ENCODE data around the gene TBC1D8B. TPM values are rescaled to one million over a fixed set of nuclear protein-coding genes. Genes with fewer than 3 reads are reported as not detected.

The TBC1D8B gene
- total RNA-seq, 2 donors from 2014 or later: 4.0 to 5.5 TPM

- H3K36me3 Mint-ChIP-seq (ENCODE audit: low read depth): no peaks in the 10 kb centered on the region
- peaks cover 72% of the 10 kb centered on the region for H3K9me3 Mint-ChIP-seq
- no peak for TF ChIP-seq CTCF (conservative IDR thresholded peaks at IDR 0.05)
- H3K9ac ChIP-seq (ENCODE audit: extremely low read depth, low read length, poor library complexity, severe bottlenecking): no peak within 1 kb of the TSS
- H3K27me3 ChIP-seq (ENCODE audit: control insufficient read depth, insufficient read depth, low read length, poor library complexity, severe bottlenecking): peaks cover 7% of the 10 kb centered on the region
- H3K4me1 ChIP-seq (ENCODE audit: control insufficient read depth, insufficient read depth, low read length): peaks cover 5% of the 10 kb centered on the region
- 25% methylated on average over 1 of the region's 1 CpG; no CpG with 5 or more reads in 1 of the 2 experiments for WGBS, 2 experiments (ENCODE audit: insufficient coverage in 1 of 2, insufficient read length in 1 of 2)
- H3K27me3 Mint-ChIP-seq (ENCODE audit: insufficient read depth): peaks cover 49% of the 10 kb centered on the region
- no peaks in the 10 kb centered on the region for H3K9me3 ChIP-seq (ENCODE audit: control insufficient read depth, low read length)
- no peak within 1 kb of the TSS for H3K27ac Mint-ChIP-seq
- H3K4me3 Mint-ChIP-seq: no peak within 1 kb of the TSS
- no peak within 1 kb of the TSS for H3K27ac ChIP-seq (ENCODE audit: low read depth, low read length)
- no peak within 1 kb of the TSS for H3K4me3 ChIP-seq (ENCODE audit: low read length)
- peaks cover 15% of the 10 kb centered on the region for H3K4me1 Mint-ChIP-seq
- DNase-seq: no peak
- no peaks in the 10 kb centered on the region for H3K36me3 ChIP-seq (ENCODE audit: control insufficient read depth, insufficient read depth, low read length)
Measured at GRCh38 chrX:106903291-106903824, 100.9 kb downstream of the TBC1D8B start, which contains the start of gene RIPPLY1. RIPPLY1 (minus strand) TSS chrX:106903341; CDS start chrX:106903287, 54 bp downstream.

- Mint-ChIP-seq H3K27ac (no peak overlapping the region), H3K9me3 (peaks cover 71% of the 10 kb centered on the region), H3K4me1 (peaks cover 13% of the 10 kb centered on the region), H3K36me3 (ENCODE audit: low read depth) (no peaks in the 10 kb centered on the region), H3K4me3 (no peak overlapping the region), H3K27me3 (ENCODE audit: insufficient read depth) (peaks cover 49% of the 10 kb centered on the region)
- no peaks in the 10 kb centered on the region for H3K9me3 ChIP-seq (ENCODE audit: control insufficient read depth, low read length)
- peaks cover 5% of the 10 kb centered on the region for H3K4me1 ChIP-seq (ENCODE audit: control insufficient read depth, insufficient read depth, low read length)
- WGBS, 2 experiments (ENCODE audit: insufficient coverage in 1 of 2, insufficient read length in 1 of 2): 86 to 90% methylated on average over 2 to 5 of the region's 5 CpGs
- H3K9ac ChIP-seq (ENCODE audit: extremely low read depth, low read length, poor library complexity, severe bottlenecking): no peak overlapping the region
- H3K4me3 ChIP-seq (ENCODE audit: low read length): no peak overlapping the region
- no peak overlapping the region for H3K27ac ChIP-seq (ENCODE audit: low read depth, low read length)
- no peak for DNase-seq
- H3K27me3 ChIP-seq (ENCODE audit: control insufficient read depth, insufficient read depth, low read length, poor library complexity, severe bottlenecking): peaks cover 7% of the 10 kb centered on the region
- TF ChIP-seq CTCF (conservative IDR thresholded peaks at IDR 0.05): no peak
- no peaks in the 10 kb centered on the region for H3K36me3 ChIP-seq (ENCODE audit: control insufficient read depth, insufficient read depth, low read length)
Measured at GRCh38 chrX:106903856-106904528, 101.5 kb downstream of the TBC1D8B start.

- no peaks in the 10 kb centered on the region for H3K36me3 Mint-ChIP-seq (ENCODE audit: low read depth)
- no peak overlapping the region for H3K27ac Mint-ChIP-seq
Measured at GRCh38 chrX:106905064-106905708, 102.7 kb downstream of the TBC1D8B start.

More at GRCh38 chrX:106905064-106905708, 102.7 kb downstream of the TBC1D8B start:
- H3K36me3 ChIP-seq (ENCODE audit: control insufficient read depth, insufficient read depth, low read length): no peaks in the 10 kb centered on the region
- TF ChIP-seq CTCF (conservative IDR thresholded peaks at IDR 0.05): no peak
- Mint-ChIP-seq H3K4me3 (no peak overlapping the region), H3K27me3 (ENCODE audit: insufficient read depth) (peaks cover 45% of the 10 kb centered on the region), H3K9me3 (peaks cover 64% of the 10 kb centered on the region), H3K4me1 (peaks cover 11% of the 10 kb centered on the region)
- no peak overlapping the region for H3K9ac ChIP-seq (ENCODE audit: extremely low read depth, low read length, poor library complexity, severe bottlenecking)
- H3K27me3 ChIP-seq (ENCODE audit: control insufficient read depth, insufficient read depth, low read length, poor library complexity, severe bottlenecking): peaks cover 7% of the 10 kb centered on the region
- DNase-seq: no peak
- WGBS, 2 experiments (ENCODE audit: insufficient coverage in 1 of 2, insufficient read length in 1 of 2): 94% methylated on average over 2 of the region's 5 CpGs; no CpG with 5 or more reads in 1 of the 2 experiments
- peaks cover 5% of the 10 kb centered on the region for H3K4me1 ChIP-seq (ENCODE audit: control insufficient read depth, insufficient read depth, low read length)
- H3K4me3 ChIP-seq (ENCODE audit: low read length): no peak overlapping the region
- no peak overlapping the region for H3K27ac ChIP-seq (ENCODE audit: low read depth, low read length)
- no peaks in the 10 kb centered on the region for H3K9me3 ChIP-seq (ENCODE audit: control insufficient read depth, low read length)
